ENCODE measurements around the gene CNEP1R1. TPM values are rescaled to one million over a fixed set of nuclear protein-coding genes. Genes with fewer than 3 reads are reported as not detected.

The CNEP1R1 gene
- total RNA-seq, 1 experiment from 2014 or later, result 13.8 TPM

DNA sequence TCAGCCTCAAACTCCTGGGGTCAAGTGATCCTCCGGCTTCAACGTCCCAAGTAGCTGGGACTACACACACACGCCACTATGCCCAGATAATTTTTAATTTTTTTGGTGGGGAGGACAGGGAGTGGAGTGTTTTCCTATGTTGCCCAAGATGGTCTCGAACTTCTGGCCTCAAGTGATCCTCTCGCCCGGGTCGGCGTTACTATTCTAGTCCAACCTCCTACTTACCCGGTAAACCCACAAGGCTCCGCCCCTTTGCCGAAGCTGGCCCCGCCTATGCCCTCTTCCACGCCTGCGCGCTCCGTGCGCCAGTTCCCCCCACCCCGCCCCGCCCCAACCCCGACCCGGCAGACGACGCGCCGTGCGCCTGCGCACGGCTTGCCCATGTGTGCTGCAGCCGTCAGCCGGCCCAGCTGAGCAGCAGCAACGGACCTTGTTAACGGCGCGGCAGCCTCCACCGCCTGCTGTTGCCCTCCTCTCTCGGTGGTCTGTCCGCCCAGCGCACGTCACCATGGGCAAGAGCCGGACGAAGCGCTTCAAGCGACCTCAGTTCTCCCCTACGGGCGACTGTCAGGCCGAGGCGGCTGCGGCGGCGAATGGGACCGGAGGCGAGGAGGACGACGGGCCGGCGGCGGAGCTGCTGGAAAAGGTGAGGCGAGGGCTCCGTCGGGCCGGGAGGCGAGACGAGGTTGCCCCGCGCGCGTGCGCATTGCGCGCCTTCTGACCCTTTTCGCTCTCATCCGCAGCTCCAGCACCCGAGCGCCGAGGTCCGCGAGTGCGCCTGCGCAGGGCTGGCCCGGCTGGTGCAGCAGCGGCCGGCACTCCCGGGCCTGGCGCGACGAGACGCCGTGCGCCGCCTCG lies 40.8 kb downstream of the CNEP1R1 start, which contains the start of gene HEATR3 (continued):
- TF ChIP-seq JAZF1 (CRISPR knock-in tag; IDR thresholded peaks at IDR 0.05), result no peak
- no peak for TF ChIP-seq ZNF423 (CRISPR knock-in tag; IDR thresholded peaks at IDR 0.05)
- TF ChIP-seq, protein P1, sequence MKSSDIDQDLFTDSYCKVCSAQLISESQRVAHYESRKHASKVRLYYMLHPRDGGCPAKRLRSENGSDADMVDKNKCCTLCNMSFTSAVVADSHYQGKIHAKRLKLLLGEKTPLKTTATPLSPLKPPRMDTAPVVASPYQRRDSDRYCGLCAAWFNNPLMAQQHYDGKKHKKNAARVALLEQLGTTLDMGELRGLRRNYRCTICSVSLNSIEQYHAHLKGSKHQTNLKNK (CRISPR knock-in tag; IDR thresholded peaks at IDR 0.05), result no peak
- TF ChIP-seq TEAD4 (CRISPR knock-in tag; IDR thresholded peaks at IDR 0.05), result no peak
- no peak; the same call in 1 of the 2 replicates for TF ChIP-seq ZNF219 (CRISPR knock-in tag; IDR thresholded peaks at IDR 0.05; ENCODE audit: borderline replicate concordance)
- no peak; the same call in 1 of the 2 replicates for TF ChIP-seq NR3C1 (CRISPR knock-in tag; conservative IDR thresholded peaks at IDR 0.05; ENCODE audit: low read depth)
- no peak for TF ChIP-seq TCF7 (CRISPR knock-in tag; IDR thresholded peaks at IDR 0.05; ENCODE audit: low read depth)
- TF ChIP-seq HMGA2 (CRISPR knock-in tag; IDR thresholded peaks at IDR 0.05), result no peak
- TF ChIP-seq, protein P2, sequence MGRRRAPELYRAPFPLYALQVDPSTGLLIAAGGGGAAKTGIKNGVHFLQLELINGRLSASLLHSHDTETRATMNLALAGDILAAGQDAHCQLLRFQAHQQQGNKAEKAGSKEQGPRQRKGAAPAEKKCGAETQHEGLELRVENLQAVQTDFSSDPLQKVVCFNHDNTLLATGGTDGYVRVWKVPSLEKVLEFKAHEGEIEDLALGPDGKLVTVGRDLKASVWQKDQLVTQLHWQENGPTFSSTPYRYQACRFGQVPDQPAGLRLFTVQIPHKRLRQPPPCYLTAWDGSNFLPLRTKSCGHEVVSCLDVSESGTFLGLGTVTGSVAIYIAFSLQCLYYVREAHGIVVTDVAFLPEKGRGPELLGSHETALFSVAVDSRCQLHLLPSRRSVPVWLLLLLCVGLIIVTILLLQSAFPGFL (CRISPR knock-in tag; IDR thresholded peaks at IDR 0.05; ENCODE audit: borderline replicate concordance), result no peak
- TF ChIP-seq, protein P3, sequence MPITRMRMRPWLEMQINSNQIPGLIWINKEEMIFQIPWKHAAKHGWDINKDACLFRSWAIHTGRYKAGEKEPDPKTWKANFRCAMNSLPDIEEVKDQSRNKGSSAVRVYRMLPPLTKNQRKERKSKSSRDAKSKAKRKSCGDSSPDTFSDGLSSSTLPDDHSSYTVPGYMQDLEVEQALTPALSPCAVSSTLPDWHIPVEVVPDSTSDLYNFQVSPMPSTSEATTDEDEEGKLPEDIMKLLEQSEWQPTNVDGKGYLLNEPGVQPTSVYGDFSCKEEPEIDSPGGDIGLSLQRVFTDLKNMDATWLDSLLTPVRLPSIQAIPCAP (CRISPR knock-in tag; IDR thresholded peaks at IDR 0.05), result no peak
- TF ChIP-seq, protein P4, sequence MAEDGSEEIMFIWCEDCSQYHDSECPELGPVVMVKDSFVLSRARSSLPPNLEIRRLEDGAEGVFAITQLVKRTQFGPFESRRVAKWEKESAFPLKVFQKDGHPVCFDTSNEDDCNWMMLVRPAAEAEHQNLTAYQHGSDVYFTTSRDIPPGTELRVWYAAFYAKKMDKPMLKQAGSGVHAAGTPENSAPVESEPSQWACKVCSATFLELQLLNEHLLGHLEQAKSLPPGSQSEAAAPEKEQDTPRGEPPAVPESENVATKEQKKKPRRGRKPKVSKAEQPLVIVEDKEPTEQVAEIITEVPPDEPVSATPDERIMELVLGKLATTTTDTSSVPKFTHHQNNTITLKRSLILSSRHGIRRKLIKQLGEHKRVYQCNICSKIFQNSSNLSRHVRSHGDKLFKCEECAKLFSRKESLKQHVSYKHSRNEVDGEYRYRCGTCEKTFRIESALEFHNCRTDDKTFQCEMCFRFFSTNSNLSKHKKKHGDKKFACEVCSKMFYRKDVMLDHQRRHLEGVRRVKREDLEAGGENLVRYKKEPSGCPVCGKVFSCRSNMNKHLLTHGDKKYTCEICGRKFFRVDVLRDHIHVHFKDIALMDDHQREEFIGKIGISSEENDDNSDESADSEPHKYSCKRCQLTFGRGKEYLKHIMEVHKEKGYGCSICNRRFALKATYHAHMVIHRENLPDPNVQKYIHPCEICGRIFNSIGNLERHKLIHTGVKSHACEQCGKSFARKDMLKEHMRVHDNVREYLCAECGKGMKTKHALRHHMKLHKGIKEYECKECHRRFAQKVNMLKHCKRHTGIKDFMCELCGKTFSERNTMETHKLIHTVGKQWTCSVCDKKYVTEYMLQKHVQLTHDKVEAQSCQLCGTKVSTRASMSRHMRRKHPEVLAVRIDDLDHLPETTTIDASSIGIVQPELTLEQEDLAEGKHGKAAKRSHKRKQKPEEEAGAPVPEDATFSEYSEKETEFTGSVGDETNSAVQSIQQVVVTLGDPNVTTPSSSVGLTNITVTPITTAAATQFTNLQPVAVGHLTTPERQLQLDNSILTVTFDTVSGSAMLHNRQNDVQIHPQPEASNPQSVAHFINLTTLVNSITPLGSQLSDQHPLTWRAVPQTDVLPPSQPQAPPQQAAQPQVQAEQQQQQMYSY (CRISPR knock-in tag; IDR thresholded peaks at IDR 0.05), result no peak
- 0 out of 2 replicates have a peak, but pooled peaks have one; percentile 32 for TF ChIP-seq ZNF317 (CRISPR knock-in tag; IDR thresholded peaks at IDR 0.05; ENCODE audit: borderline replicate concordance, low read depth)
- TF ChIP-seq SP1 (CRISPR knock-in tag; conservative IDR thresholded peaks at IDR 0.05), result peak; percentile 40; the same call in 1 of the 2 replicates
- TF ChIP-seq, protein P5, sequence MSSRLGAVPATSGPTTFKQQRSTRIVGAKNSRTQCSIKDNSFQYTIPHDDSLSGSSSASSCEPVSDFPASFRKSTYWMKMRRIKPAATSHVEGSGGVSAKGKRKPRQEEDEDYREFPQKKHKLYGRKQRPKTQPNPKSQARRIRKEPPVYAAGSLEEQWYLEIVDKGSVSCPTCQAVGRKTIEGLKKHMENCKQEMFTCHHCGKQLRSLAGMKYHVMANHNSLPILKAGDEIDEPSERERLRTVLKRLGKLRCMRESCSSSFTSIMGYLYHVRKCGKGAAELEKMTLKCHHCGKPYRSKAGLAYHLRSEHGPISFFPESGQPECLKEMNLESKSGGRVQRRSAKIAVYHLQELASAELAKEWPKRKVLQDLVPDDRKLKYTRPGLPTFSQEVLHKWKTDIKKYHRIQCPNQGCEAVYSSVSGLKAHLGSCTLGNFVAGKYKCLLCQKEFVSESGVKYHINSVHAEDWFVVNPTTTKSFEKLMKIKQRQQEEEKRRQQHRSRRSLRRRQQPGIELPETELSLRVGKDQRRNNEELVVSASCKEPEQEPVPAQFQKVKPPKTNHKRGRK (CRISPR knock-in tag; IDR thresholded peaks at IDR 0.05; ENCODE audit: borderline replicate concordance), result no peak
- TF ChIP-seq, protein P6, sequence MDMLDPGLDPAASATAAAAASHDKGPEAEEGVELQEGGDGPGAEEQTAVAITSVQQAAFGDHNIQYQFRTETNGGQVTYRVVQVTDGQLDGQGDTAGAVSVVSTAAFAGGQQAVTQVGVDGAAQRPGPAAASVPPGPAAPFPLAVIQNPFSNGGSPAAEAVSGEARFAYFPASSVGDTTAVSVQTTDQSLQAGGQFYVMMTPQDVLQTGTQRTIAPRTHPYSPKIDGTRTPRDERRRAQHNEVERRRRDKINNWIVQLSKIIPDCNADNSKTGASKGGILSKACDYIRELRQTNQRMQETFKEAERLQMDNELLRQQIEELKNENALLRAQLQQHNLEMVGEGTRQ (CRISPR knock-in tag; IDR thresholded peaks at IDR 0.05), result no peak
- TF ChIP-seq PRRX2 (CRISPR knock-in tag; IDR thresholded peaks at IDR 0.05), result no peak
- TF ChIP-seq ZNF121 (CRISPR knock-in tag; IDR thresholded peaks at IDR 0.05), result no peak
- no peak for TF ChIP-seq SMAD4 (CRISPR knock-in tag; IDR thresholded peaks at IDR 0.05)
- no peak for TF ChIP-seq GTF2I (CRISPR knock-in tag; conservative IDR thresholded peaks at IDR 0.05)
- TF ChIP-seq, protein P7, sequence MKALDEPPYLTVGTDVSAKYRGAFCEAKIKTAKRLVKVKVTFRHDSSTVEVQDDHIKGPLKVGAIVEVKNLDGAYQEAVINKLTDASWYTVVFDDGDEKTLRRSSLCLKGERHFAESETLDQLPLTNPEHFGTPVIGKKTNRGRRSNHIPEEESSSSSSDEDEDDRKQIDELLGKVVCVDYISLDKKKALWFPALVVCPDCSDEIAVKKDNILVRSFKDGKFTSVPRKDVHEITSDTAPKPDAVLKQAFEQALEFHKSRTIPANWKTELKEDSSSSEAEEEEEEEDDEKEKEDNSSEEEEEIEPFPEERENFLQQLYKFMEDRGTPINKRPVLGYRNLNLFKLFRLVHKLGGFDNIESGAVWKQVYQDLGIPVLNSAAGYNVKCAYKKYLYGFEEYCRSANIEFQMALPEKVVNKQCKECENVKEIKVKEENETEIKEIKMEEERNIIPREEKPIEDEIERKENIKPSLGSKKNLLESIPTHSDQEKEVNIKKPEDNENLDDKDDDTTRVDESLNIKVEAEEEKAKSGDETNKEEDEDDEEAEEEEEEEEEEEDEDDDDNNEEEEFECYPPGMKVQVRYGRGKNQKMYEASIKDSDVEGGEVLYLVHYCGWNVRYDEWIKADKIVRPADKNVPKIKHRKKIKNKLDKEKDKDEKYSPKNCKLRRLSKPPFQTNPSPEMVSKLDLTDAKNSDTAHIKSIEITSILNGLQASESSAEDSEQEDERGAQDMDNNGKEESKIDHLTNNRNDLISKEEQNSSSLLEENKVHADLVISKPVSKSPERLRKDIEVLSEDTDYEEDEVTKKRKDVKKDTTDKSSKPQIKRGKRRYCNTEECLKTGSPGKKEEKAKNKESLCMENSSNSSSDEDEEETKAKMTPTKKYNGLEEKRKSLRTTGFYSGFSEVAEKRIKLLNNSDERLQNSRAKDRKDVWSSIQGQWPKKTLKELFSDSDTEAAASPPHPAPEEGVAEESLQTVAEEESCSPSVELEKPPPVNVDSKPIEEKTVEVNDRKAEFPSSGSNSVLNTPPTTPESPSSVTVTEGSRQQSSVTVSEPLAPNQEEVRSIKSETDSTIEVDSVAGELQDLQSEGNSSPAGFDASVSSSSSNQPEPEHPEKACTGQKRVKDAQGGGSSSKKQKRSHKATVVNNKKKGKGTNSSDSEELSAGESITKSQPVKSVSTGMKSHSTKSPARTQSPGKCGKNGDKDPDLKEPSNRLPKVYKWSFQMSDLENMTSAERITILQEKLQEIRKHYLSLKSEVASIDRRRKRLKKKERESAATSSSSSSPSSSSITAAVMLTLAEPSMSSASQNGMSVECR (CRISPR knock-in tag; IDR thresholded peaks at IDR 0.05; ENCODE audit: borderline replicate concordance), result peak; percentile 59; the same call in 1 of the 2 replicates
- TF ChIP-seq OVOL2 (CRISPR knock-in tag; IDR thresholded peaks at IDR 0.05; ENCODE audit: borderline replicate concordance), result no peak
- no peak for TF ChIP-seq RELA (CRISPR knock-in tag; IDR thresholded peaks at IDR 0.05; ENCODE audit: borderline replicate concordance)
- no peak for TF ChIP-seq ZNF671 (CRISPR knock-in tag; IDR thresholded peaks at IDR 0.05)
- no peak for TF ChIP-seq CBFB (CRISPR knock-in tag; IDR thresholded peaks at IDR 0.05; ENCODE audit: low read depth)
- no peak for TF ChIP-seq NR1H2 (CRISPR knock-in tag; IDR thresholded peaks at IDR 0.05)
- TF ChIP-seq KAT7 (CRISPR knock-in tag; IDR thresholded peaks at IDR 0.05; ENCODE audit: borderline replicate concordance), result peak; percentile 24; the same call in 1 of the 2 replicates
- TF ChIP-seq MYBL2 (CRISPR knock-in tag; IDR thresholded peaks at IDR 0.05), result peak; percentile 43; the same call in 1 of the 2 replicates

Measured in WTC11 (cell line).